HG03442 (cell line): Measurements from ENCODE around the gene FGGY.

Source experiments
- ATAC-seq: cut with Tn5 transposase; IDR thresholded peaks from one replicate; pipeline ENCODE4 v1.9.1; 2021; ENCODE audit warnings: mild to moderate bottlenecking, moderate library complexity; ENCODE audit not compliant: unreplicated experiment

Gene FGGY

DNA sequence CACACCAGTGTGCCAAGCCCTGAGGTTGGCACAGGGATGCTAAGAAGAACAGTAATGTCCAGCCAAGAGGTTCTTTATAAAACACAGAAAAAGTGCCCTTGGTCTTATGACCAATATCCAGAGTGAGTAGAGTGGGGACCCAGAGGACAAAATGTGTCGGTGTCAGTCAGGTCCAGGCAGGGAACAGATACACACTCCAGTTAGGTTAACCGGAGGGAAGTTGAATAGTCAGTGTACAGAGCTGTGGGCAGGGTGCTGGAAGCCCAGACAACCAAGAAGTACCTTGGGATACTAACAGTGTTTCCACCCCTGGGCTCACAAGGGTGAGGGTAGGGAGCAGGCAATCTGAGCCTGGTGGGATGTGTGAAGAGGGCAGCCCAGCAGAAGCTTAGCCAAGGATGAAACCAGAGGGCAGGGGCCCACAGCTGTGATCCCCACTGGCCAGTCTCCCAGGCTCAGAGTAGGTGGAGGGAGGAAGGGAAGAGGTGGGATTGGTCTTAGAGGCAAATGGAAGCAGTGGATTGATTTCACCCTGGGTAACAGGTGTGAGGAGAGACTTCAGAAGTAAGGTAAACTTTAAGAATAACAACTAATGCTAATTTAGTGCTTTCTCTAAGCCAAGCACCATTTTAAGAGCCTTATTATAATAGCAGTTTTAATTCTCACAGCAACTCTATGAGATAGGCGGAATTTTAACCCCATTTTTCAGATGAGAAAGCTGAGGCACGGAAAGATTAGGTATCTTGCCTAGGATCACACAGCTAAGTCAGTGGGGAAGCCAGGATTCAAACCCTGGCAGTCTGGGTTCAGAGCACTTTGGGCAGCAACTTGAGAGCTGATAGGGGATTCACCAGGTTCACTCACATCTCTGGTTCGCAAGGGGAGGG, 374.4 kb downstream of the FGGY start:
- no peak for ATAC-seq

DNA sequence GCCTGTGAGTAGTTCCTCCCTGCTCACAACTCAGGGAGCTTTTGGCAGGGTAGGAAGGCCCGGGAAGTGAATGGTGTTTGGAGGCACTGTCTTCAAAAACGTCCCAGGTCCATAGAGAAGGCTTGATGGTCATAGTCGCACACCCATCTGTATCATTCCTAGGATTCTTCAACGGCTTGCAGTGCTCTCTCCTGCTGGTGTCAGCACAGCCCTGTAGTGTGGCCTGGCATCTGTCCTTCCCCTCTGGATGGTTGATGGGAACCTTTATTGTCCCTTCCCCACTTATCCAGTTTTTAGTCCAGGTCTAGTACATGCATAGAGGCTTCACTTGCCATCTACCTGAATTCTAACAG, 375.0 kb downstream of the FGGY start:
- ATAC-seq, result no peak

DNA sequence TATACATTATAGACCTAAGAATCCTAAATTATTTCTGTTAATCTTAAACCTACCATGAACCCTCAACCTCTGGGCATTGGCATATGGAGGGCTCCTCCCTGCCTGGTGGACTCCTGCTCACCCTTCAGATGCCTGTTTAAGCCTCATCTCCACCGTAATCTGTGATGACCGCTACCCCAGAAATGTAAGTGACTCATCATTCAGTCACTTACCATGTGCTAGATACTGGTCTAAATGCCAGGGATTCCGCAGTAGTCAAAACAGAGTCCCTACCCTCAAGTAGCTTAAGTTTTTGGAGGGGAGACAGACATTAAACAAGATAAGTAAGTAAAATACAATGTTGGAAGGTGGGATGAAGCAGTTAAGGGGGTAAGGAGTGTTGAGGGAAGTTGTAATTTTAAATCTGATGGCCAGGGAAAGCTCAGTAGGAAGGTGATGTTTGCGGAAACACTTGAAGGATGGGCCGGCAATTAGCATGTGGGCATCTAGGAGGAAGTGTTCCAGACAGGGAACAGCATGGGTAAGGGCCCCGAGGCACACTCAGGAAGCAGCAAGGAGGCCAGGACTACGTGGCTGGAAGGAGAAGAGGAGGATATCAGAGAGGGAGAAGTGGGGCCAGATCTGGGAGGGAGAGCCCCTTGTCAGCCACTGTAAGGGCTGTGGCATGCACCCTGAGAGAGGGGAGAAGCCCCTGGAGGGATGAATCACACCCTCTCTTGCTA, 376.1 kb downstream of the FGGY start:
- no peak for ATAC-seq

DNA sequence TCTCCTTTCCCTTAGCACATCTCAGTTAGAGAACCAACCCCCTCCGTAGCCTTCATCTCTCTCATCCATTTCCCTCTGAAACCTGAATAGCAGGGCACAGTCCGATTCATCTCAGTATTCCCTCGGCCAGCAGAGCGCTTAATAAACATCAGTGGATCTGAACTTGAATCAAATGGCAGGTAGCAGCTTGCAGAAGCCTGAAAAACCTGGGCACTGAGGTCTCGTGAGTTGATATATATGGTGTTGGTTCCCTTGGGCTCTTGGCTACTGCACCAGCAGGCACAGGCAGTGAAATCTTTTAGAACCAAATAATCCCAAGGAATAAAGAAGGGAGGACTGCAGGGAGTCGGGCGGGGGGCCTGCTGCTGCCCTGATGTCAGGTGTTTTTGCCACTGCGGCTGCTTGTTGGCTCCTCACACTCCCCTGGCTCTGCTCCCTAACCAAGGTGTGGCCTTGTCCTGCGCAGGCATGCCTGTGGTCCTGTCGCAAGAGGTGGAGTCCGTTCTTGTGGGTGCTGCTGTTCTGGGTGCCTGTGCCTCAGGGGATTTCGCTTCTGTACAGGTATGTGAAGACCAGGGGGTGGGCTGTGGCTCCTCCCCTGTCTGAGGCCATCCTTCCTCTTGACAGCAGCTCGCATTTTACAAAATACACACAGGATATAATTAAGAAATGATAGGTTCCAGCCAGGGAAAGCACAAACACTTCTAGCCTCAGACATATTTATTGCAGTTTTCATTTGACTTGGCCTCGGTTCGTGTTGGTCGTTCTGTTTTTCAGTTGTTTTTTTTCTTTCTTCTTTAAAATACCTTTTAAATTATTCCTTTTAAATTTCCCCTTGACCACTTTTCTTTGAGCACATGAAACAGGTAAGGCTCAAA, 376.9 kb downstream of the FGGY start:
- ATAC-seq, result no peak

DNA sequence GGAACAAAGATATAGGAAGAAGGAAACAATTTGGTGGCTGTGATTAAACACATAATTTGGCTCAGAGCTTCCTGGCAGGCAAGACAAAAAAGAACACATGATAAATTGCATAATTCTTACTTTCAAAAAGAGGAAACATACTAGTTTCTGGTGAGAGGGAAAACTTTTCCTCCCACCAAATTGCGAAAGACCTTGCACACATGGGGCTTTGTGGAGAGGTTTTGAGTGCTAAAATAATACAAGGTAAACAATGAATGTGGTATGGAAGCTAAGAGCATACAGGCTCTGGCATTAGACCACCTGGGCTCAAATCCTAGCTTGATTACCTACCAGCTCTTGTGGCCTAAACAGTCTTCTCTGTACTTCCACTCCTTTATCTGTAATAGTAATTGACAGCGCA, 377.7 kb downstream of the FGGY start:
- ATAC-seq, result no peak

DNA sequence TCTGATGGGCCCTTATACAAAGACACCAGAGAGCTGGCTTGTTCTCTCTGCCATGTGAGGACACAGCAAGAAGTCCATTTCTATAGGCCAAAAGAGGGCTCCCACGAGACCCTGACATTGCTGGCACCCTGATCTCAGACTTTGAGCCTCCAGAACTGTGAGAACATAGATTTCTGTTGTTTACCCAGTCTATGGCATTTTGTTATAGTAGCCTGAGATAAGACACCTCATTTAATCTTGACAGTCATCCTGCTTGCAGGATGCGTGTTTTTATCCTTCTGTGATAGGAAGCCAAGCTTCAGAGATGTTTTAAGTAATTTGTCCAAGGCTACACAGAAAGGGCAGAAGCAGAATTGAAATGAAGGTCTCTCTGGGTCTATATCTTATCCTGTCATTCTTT, 379.0 kb downstream of the FGGY start:
- ATAC-seq, result no peak

DNA sequence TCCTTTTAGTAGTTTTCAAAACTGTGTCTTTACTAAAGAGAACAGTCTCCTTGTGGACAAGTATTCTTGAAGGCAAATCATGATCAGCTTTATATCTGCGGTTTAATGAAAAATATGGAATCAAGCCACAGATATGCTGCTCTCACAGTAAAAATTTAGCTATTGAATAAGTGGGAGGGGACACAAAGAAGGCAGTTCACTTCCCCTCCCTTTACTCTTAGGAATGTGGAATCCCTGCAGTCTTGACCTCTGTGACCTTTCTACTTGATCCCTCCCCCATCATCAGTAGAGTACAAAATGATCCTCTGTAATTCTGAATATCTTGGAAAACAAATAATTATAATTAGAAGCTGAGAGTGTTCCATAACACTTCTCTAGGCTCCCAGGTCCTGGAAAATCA, 381.1 kb downstream of the FGGY start:
- no peak for ATAC-seq

DNA sequence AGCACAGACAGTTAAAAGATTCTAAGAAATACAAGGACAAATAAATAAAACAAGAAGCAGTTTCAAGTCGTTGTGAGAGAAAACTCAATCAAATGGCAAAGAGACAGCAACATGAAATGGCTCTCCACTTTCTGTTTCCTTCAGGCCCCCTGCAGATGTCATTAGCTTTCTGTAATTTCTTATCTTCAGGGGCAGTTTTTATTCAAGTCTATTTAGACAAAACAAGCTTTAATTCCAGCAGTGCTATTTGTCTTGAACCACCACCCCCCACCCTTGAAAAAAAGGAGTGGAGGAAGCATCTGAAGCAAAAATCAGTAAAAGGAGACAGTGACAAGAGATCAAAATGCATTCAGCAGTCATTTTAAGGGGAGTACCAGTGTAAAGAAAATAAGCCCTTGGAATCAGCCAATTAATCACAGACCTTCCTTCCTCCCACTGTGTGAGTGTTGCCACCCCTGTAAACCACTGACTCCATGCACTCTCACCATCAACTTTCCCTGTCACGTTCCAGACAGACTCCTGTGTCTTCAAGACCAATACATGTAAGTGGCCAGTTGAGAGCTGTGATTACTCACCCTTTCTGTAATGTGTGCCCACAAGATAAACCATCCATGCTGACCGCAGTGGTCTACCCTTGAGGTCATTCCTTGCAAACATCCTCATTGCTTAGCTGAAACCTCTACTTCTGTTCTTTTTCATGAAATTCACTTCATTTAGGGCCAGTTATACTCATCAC, 381.8 kb downstream of the FGGY start:
- ATAC-seq, result no peak

DNA sequence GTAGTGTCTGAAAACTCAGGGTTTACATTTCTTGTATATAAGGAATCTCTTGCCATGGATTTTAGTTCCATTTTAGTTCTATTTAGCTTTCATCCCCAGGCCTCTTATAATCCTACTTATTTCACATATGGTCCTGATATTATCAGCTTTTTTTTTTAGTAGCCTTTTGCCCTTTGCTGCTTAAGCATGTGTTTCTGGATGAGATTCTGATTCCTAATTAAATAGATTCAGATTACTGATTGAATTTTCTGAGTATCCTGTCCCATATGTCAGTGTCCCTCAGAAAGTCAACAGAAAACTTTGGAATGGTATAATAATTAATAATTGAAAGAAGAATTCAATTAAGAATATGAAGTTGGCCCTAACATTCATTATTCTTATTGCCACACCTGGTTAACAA, 383.1 kb downstream of the FGGY start:
- no peak for ATAC-seq

DNA sequence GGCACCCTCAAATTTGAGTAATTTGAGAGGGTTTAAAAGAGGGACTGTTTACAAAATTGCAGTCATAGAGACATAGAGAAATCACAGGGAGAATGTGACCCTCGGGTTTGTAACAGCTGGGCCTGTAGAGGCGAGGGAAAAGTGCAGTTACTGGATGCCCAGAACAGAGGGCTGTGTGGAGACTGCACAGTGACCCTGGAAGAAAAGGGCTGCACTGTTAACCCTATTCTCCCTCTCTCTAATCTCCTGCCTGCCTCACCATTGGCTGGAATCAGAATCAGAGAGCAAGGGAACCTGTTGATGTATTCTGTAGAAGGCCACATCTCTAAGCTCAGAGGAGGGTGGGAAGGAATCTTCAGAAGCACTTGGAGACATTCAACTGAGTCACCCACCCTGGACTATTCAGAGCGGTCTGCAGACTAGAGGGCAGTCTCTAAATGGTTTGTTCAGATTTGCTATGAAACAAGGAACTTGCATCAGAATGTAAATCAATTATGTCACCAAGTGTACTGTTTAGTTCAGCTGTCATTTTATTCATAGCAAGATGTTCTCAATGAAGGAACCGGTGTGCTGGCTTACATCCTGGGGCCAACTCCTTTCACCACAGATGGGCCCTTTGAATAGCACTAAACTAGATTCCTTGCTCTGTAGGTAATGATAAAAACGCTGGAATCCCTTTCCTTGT, 385.6 kb downstream of the FGGY start:
- no peak for ATAC-seq

DNA sequence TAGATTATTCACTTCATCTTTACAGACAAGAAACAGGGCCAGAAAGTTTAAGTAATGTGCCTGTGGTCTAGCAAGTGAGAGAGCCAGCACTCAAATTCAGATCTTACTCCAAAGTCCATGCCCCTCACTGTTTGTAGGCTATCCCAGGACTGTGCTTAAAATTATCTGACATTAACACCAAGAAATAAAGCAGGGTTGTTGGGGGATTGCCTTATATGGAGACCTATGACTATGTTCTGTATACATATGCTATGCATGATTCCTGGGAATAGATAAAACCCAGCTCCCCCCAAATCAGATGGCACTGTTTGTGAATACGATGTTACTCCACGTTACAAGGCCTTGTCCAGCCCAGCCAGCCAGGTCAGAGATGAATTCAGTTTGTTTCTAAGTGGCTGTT, 386.3 kb downstream of the FGGY start:
- ATAC-seq, result no peak

DNA sequence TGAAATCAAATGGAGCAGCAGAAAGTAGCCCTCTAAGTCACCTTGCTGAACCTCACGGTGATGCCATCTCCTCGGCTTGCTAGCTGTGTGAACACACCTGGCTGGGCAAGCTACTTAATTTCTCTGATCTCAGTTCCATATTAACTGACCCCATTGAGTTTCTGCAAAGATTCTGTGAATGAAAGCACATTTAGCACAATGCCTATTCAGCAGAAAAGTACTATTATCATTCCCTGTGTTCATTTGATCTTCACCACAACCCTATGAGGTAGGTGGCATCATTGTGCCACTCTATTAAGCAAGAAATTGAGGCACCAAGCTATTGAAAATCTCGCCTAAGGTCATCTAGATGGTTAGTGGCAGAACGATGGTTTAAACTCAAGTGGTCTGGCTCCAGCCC, 387.8 kb downstream of the FGGY start:
- no peak for ATAC-seq

DNA sequence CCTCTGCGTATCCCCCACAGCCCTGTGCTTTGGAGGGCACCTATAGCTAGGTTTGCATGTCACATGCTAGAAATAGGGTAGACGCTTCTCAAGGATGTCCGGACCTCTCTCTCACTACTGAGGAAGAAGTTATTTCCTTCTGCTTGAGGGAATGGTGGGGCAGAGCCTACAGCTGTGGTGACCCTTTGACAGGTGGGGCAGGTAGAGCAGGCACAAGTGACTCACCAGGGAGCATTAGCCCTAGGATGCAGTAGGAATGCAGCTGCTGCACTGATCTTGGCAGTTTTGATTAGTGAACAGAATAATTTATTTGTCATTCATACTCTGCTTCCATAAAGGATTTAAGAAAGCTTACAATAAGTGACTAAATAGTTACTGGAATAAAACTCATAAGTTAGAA, 388.2 kb downstream of the FGGY start:
- no peak for ATAC-seq

DNA sequence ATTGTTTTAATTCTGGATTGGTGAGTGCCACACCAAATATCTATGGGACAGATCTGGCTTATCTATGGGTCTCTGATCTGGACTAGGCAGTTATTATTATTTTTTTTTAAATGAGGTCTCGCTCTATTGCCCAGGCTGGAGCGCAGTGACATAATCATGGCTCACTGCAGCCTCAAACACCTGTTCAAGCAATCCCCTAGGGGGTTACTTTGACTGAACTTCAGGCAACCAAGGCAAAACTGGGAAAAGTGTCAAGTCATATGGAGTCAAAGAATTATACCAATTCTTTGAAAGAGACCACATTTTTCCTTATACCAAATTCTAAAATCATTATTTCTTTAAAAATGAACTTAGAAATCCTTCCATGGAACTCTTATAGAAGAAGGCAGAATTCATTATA, 388.8 kb downstream of the FGGY start:
- ATAC-seq, result no peak

DNA sequence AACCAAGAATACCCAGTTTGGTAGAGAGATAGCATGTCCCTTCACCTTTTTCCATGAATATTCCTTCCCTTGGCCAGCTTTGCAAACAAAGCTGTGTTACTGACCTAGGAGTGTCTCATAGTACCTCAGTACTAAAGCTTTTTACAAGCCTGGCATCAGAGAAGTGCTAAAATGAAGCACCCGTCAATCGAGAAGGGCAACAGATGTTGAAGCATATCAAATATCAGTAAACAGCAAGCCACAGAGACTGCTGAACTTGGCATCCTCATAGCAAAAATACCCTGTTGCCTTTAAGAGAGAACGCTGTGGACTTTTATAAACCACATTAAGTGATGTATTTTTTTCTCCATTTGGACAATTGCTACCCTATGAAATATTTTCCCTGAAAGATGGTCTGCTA, 389.3 kb downstream of the FGGY start:
- ATAC-seq, result no peak

DNA sequence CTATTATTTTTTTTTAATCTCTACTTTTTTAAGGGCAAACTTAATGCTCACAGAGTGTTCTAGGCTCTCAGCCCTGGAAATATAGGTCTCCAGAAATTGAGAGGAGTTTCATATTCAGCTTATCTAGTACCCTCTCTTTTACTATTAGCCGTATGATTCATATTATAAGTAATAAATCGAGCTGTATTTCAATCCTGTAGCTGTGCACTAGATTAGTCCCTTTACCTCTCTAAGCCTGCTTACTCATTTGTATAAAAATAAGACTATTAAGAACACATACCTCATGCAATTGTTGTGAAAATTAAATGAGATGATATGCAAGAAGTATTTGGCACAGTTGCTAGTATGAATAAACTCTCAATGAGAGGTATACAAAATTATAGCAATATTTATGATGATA, 389.7 kb downstream of the FGGY start:
- no peak for ATAC-seq

DNA sequence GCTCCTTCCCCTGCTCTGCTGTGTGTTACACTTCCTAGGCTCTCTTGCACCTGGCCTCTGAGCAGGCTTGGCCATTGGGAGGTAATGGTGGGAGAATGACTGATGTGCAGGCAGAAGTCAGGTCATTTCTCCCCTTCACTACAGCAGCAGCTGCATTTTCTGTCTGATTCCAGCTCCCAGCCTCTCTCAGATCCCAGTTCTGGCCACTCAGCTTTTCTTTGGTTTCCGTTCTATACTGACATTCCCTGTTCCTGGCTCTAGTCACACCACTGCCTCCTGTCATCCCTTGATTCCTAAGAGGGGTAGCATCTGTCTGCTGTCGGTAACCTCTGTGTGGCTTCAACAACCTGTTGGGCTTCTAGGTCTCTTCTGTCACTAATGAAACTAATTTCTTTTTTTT, 390.2 kb downstream of the FGGY start:
- no peak for ATAC-seq

DNA sequence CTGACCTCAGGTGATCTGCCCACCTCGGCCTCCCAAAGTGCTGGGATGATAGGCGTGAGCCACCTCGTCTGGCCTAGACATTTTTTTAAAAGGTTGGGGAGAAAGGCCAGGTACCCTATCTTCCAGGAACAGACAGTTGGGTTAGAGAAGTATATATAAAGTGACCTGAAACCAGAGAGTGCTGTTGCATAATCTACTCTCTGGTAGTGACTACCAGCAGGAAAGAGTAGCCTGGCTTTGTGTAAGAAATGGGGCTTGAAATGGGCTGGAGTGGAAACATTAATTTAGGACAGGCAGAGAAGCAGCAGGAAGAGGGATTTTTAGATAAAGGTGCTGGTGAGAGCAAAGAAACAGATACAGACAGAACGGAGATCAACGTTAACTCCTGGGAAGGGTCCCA, 392.1 kb downstream of the FGGY start:
- no peak for ATAC-seq

DNA sequence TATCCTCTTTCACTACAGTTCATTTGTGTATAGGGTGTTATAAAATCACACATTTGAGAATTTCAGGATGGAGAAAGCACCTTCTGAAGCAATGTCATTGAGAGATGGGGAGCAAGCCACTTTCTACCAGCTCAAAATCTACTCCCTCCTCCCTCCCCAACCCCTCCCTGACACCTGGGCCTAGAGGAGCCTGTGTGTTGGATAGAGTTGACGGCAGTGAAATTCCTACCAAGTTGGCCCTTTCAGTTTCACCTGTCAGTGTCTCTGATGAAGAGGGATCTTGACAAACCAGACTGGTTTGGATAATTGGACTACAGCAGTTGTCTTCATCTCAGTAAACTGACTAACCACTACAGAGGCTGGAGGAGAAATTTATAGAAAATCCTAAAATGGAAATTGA, 392.8 kb downstream of the FGGY start:
- no peak for ATAC-seq

DNA sequence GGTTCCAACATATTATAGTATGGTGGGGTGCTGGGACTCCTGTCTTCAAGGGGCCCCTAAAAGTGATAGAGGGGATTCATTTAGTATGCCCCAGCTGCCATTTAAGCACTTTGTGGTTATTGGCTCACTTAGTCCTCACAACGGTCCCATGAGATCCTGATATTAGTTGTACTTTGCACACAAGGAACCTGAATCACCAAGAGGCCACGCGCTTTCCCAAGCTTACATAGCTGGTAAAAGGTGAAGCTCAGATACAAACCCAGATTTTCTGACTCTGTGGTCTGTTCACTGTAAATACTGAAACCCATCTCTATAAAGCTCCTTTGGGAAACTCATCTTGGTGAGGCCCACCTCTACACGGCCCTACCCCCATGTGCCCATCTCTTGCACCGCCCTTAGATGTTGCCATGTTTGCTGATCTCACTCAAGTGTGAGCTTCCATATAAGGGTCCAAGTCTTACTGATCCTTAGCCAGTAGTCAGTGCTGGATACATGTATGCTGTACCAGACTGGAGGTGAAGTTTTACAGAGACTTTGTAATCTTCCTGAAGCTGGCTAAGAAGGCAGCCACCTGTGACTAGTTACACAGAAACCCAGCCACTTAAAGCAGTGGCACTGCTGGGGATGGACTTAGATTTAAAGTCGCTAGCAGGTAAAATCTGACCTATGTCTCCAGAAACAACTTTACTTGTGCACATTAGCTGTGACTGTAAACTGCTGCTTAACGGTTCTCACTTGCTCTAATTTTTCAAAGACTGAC, 393.5 kb downstream of the FGGY start:
- no peak for ATAC-seq
